ENCODE results near the gene LRRC8A.

LRRC8A gene

GRCh38 chr9:128887914-128888350 lies 6.0 kb downstream of the LRRC8A start:
- DNase-seq (ENCODE audit: low read depth, low spot score): peak; percentile 83
- no peak overlapping the region for H3K4me3 ChIP-seq (ENCODE audit: low read depth, low read length)
- in situ Hi-C loops (cut with HindIII; ENCODE audit: low sequenced_read_pairs): no loop called here
- TF ChIP-seq CTCF (IDR thresholded peaks at IDR 0.05; ENCODE audit: low read depth, low read length): no peak

- H3K4me3 ChIP-seq (ENCODE audit: low read depth, low read length): no peak overlapping the region
- DNase-seq (ENCODE audit: low read depth, low spot score): no peak
- in situ Hi-C loops (cut with HindIII; ENCODE audit: low sequenced_read_pairs): no loop called here
- no peak for TF ChIP-seq CTCF (IDR thresholded peaks at IDR 0.05; ENCODE audit: low read depth, low read length)
Observed at GRCh38 chr9:128891321-128892220, 9.6 kb downstream of the LRRC8A start.

GRCh38 chr9:128892221-128892921 lies 10.4 kb downstream of the LRRC8A start:
- no peak for TF ChIP-seq CTCF (IDR thresholded peaks at IDR 0.05; ENCODE audit: low read depth, low read length)
- peak; percentile 83 for DNase-seq (ENCODE audit: low read depth, low spot score)
- in situ Hi-C loops (cut with HindIII; ENCODE audit: low sequenced_read_pairs): no loop called here
- no peak overlapping the region for H3K4me3 ChIP-seq (ENCODE audit: low read depth, low read length)

- no peak for DNase-seq (ENCODE audit: low read depth, low spot score)
- in situ Hi-C loops (cut with HindIII; ENCODE audit: low sequenced_read_pairs): no loop called here
- no peak for TF ChIP-seq CTCF (IDR thresholded peaks at IDR 0.05; ENCODE audit: low read depth, low read length)
- H3K4me3 ChIP-seq (ENCODE audit: low read depth, low read length): no peak overlapping the region
Observed at GRCh38 chr9:128893354-128893753, 11.4 kb downstream of the LRRC8A start.

- no peak for TF ChIP-seq CTCF (IDR thresholded peaks at IDR 0.05; ENCODE audit: low read depth, low read length)
- H3K4me3 ChIP-seq (ENCODE audit: low read depth, low read length): no peak overlapping the region
- in situ Hi-C loops (cut with HindIII; ENCODE audit: low sequenced_read_pairs): no loop called here
- no peak for DNase-seq (ENCODE audit: low read depth, low spot score)
Observed at GRCh38 chr9:128894764-128895163, 12.8 kb downstream of the LRRC8A start.

- TF ChIP-seq CTCF (IDR thresholded peaks at IDR 0.05; ENCODE audit: low read depth, low read length): no peak
- in situ Hi-C loops (cut with HindIII; ENCODE audit: low sequenced_read_pairs): no loop called here
- peak; percentile 62 for DNase-seq (ENCODE audit: low read depth, low spot score)
Observed at GRCh38 chr9:128895556-128895955, 13.6 kb downstream of the LRRC8A start.

More at GRCh38 chr9:128895556-128895955, 13.6 kb downstream of the LRRC8A start:
- no peak overlapping the region for H3K4me3 ChIP-seq (ENCODE audit: low read depth, low read length)
